ENCODE measurements around the gene EFCAB11. TPM values are rescaled to one million over a fixed set of nuclear protein-coding genes. Genes with fewer than 3 reads are reported as not detected.

EFCAB11 gene
- total and polyA plus RNA-seq, 2 donors, result 6.5 to 14.2 TPM

DNA sequence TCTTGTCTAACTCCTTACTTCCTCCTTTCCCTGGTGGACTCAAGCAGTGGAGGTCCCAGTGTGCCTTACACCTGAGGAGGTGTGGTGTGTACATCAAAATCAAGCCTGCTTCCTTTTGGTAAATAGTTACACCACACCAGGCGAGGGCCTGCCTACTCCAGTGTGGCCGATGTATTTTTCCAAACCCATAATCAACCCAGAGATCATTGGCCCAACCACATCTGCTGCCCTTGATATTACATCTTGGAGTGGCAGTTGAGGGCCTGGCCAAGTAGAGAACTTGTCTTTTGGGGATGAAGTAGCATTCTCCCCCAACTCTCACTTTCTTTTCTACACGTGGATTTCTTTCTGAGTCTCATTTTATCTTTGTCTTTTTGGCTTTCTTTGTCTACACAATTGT, 187.4 kb downstream of the EFCAB11 start:
- H3K4me1 ChIP-seq (ENCODE audit: insufficient read depth), result peaks cover 1% of the 10 kb centered on the region
- H3K36me3 ChIP-seq (ENCODE audit: insufficient read depth), result no peaks in the 10 kb centered on the region
- H3K4me3 ChIP-seq (ENCODE audit: low read depth, low read length), result no peak overlapping the region
- DNase-seq (ENCODE audit: extremely low spot score), result no peak
- no peak overlapping the region for H3K27ac ChIP-seq (ENCODE audit: low read depth)
- WGBS, result 81% methylated on average over 3 of the region's 3 CpGs

DNA sequence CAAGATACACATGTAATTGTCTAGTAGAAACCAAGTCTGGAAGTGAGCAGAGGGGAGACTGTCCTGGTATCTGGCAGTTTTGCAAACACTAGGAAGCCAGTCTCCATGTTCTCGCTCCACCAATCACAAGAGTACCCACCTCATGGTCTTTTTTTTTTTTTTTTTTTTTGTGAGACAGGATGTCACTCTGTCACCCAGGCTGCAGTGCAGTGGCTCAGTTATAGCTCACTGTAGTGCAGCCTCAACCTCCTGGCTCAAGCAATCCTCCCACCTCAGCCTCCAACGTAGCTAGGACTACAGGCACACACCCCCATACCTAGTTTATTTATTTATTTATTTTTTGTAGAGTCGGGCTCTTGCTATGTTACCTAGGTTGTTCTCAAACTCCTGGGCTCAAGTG, 189.2 kb downstream of the EFCAB11 start:
- Histone ChIP-seq H3K27ac (ENCODE audit: low read depth) (no peak overlapping the region), H3K4me3 (ENCODE audit: low read depth, low read length) (no peak overlapping the region), H3K36me3 (ENCODE audit: insufficient read depth) (no peaks in the 10 kb centered on the region), H3K4me1 (ENCODE audit: insufficient read depth) (no peaks in the 10 kb centered on the region)
- no peak for DNase-seq (ENCODE audit: extremely low spot score)
- WGBS, result 97% methylated on average over 3 of the region's 3 CpGs

DNA sequence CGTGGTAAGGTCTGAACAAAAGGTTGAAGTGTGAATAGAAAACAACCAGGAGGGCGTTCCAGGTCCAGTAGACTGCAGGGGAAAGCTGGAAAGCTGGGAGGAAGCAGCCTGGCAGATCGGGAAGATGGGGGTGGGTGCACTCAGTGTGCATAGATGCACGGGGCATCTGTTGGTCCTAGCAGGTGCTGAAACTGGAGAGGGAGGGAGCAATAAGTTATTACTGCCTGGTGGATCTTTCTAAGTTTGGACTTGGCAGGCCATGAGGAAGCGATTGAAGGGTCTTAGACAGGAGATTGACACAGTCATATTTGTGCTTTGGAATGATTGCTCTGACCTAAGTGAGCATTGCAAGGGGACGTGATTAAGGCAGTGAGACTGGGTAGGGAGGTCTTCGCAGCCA, 194.4 kb downstream of the EFCAB11 start:
- 76% methylated on average over 7 of the region's 7 CpGs for WGBS
- Histone ChIP-seq H3K4me3 (ENCODE audit: low read depth, low read length) (no peak overlapping the region), H3K36me3 (ENCODE audit: insufficient read depth) (no peaks in the 10 kb centered on the region), H3K4me1 (ENCODE audit: insufficient read depth) (no peaks in the 10 kb centered on the region), H3K27ac (ENCODE audit: low read depth) (no peak overlapping the region)
- DNase-seq (ENCODE audit: extremely low spot score), result no peak

DNA sequence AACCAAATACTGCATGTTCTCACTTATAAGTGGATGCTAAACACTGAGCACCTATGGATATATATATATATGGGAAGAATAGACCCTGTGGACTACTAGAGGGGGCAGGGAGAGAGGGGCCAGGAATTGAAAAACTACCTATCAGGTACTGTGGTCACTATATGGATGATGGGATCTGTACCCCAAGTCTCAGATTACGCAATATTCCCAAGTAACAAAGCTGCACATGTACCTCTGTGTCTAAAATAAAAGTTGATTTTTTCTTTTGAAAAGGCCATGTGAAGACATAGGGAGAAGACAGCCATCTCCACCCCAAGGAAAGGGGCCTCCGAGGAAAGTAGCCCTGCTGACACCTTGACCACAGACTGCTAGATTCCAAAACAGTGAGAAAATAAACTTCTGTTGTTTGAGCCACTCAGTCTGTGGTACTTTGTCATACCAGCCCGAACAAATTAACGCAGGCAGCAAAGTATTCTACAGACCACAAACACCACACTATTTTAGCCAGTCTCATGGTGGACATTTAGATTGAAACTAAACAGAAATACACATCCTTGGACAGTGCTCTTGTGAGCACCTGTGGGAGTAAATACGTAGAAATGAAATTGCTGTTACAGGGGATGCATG, 197.1 kb downstream of the EFCAB11 start:
- 80% methylated on average over 5 of the region's 5 CpGs for WGBS

DNA sequence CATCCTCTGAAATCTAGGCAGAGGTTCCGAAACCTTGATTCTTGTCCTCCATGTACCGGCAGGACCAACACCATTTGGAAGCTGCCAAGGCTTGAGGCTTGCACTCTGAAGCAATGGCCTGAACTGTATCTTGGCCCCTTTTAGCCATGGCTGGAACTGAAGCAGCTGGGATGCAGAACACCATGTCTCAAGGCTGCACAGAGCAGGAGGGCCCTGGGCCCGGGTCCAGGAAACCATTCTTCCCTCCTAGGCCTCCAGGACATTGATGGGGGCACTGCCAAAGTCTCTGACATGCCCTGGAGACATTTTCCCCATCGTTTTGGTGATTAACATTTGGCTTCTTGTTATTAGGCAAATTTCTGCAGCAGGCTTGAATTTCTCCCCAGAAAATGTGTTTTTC, 198.7 kb downstream of the EFCAB11 start:
- H3K4me3 ChIP-seq (ENCODE audit: low read depth, low read length), result no peak overlapping the region
- DNase-seq (ENCODE audit: extremely low spot score), result no peak
- 74% methylated on average over 4 of the region's 4 CpGs for WGBS
- H3K36me3 ChIP-seq (ENCODE audit: insufficient read depth), result no peaks in the 10 kb centered on the region
- H3K4me1 ChIP-seq (ENCODE audit: insufficient read depth), result no peaks in the 10 kb centered on the region
- no peak overlapping the region for H3K27ac ChIP-seq (ENCODE audit: low read depth)

More for the DNA sequence above, 197.1 kb downstream of the EFCAB11 start:
- Histone ChIP-seq H3K4me3 (ENCODE audit: low read depth, low read length) (no peak overlapping the region), H3K36me3 (ENCODE audit: insufficient read depth) (no peaks in the 10 kb centered on the region), H3K4me1 (ENCODE audit: insufficient read depth) (no peaks in the 10 kb centered on the region), H3K27ac (ENCODE audit: low read depth) (no peak overlapping the region)
- DNase-seq (ENCODE audit: extremely low spot score), result no peak

DNA sequence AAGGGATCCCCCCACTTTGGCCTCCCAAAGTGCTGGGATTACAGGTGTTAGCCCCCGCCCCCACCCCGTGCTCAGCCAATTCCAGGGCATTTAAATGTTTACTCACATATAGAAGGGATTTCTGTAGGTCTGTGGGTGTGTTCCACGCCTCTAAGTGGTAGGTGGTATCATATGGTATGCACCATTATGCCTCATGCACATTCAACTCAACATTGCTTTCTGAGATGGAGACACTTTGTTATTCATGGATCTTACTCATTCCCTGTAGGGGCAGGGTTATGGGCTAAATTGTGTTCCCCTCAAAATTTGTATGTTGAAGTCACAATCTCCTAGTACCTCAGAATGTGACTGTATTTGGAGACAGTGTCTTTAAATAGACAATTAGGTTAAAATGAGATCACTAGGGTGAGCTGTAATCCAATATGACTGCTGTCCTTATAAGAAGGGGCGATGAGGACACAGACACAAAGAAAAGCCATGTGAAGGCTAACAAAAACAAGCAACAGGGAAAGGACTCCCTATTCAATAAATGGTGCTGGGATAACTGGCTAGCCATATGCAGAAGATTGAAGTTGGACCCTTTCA, 200.6 kb downstream of the EFCAB11 start:
- no peaks in the 10 kb centered on the region for H3K36me3 ChIP-seq (ENCODE audit: insufficient read depth)
- 95% methylated on average over 4 of the region's 4 CpGs for WGBS
- H3K27ac ChIP-seq (ENCODE audit: low read depth), result no peak overlapping the region
- no peak overlapping the region for H3K4me3 ChIP-seq (ENCODE audit: low read depth, low read length)
- H3K4me1 ChIP-seq (ENCODE audit: insufficient read depth), result no peaks in the 10 kb centered on the region
- no peak for DNase-seq (ENCODE audit: extremely low spot score)

DNA sequence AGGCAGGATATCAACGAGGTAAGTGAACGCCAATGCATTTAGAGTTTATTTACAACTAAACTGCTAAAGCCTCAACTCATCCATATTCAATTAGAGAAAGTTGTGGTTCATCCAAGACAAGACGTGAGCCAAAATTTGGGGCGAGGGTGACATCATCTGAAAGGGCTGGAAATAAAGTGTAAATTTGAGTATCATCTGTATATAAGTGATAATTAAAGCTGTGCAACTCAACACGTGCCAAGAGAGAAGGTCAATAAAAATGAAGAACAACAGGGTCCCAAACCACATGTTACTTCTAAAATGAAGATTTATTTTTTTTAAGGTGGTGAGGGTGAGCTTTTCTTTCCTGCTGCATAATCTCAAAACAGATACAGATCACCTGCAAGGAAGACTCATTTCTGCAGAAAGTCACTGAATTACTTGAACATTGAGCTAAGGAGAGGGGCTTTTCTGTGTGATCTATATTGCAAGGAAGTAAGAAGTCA, 203.6 kb downstream of the EFCAB11 start:
- WGBS, result 57% methylated on average over 5 of the region's 5 CpGs
- H3K36me3 ChIP-seq (ENCODE audit: insufficient read depth), result no peaks in the 10 kb centered on the region
- no peak overlapping the region for H3K4me3 ChIP-seq (ENCODE audit: low read depth, low read length)
- DNase-seq (ENCODE audit: extremely low spot score), result no peak
- H3K4me1 ChIP-seq (ENCODE audit: insufficient read depth), result no peaks in the 10 kb centered on the region
- no peak overlapping the region for H3K27ac ChIP-seq (ENCODE audit: low read depth)

DNA sequence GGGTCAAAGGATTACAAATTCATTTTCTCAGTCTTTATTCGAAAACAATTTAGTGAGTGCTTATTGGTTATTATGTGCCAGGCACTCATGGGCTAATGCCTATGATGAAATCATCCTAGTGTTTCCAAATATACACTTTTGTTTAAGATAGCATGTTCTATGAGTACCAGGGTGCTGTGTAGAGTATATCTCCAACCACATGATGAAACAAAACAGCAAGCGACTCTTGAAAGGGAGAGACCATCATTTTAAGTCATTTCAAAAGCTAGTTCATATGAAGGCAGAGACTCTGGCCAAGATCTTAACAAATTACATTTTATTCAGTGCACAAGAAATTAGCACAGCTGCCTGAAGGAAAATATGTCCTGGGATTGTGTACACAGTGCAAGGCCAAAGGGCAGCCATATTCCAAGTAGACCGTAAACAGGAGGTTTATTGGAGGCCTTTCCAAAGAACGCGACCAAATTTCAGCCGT, 204.2 kb downstream of the EFCAB11 start:
- no peaks in the 10 kb centered on the region for H3K4me1 ChIP-seq (ENCODE audit: insufficient read depth)
- no peak overlapping the region for H3K27ac ChIP-seq (ENCODE audit: low read depth)
- 43% methylated on average over 6 of the region's 6 CpGs for WGBS
- H3K36me3 ChIP-seq (ENCODE audit: insufficient read depth), result no peaks in the 10 kb centered on the region
- no peak overlapping the region for H3K4me3 ChIP-seq (ENCODE audit: low read depth, low read length)
- DNase-seq (ENCODE audit: extremely low spot score), result no peak

DNA sequence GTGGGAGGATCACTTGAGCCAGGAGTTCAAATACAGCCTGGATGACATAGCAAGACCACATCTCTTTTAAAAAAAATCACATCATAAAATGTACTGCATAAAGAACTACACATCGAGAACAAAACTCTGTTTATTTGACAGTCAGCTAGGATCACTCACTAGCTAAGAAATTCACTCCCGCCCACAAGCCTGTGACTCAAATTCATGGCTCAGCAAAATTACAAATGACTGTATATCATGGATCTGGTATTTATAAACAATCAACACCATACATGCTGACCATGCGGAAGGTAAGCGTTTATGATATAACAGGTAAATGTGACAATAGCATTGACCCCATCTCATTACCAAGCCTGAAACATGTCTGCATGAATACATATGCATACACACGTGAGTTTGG, 206.5 kb downstream of the EFCAB11 start:
- Histone ChIP-seq H3K27ac (ENCODE audit: low read depth) (no peak overlapping the region), H3K4me1 (ENCODE audit: insufficient read depth) (no peaks in the 10 kb centered on the region), H3K36me3 (ENCODE audit: insufficient read depth) (no peaks in the 10 kb centered on the region), H3K4me3 (ENCODE audit: low read depth, low read length) (no peak overlapping the region)
- no peak for DNase-seq (ENCODE audit: extremely low spot score)
- WGBS, result 66% methylated on average over 5 of the region's 5 CpGs

DNA sequence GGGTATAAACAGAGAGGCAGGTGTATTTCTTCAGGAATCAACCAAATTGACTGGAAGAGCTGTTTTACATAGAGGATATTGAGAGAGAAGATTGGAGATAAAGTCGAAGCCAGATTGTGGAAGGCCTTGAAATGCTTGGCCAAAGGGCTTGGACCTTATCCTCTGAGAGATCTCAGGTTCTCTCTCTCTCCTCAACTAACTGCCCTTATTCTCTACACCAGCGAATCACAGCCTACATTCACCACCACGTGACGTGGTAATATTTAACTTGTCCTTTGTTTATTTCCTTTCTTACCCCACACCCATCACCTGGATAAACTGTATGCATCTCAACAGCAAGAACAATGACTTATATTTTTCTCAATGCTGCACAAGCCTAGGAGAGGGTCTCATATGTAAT, 207.4 kb downstream of the EFCAB11 start:
- 86% methylated on average over 4 of the region's 4 CpGs for WGBS
- no peaks in the 10 kb centered on the region for H3K4me1 ChIP-seq (ENCODE audit: insufficient read depth)
- no peak overlapping the region for H3K27ac ChIP-seq (ENCODE audit: low read depth)
- no peaks in the 10 kb centered on the region for H3K36me3 ChIP-seq (ENCODE audit: insufficient read depth)
- DNase-seq (ENCODE audit: extremely low spot score), result no peak
- H3K4me3 ChIP-seq (ENCODE audit: low read depth, low read length), result no peak overlapping the region

DNA sequence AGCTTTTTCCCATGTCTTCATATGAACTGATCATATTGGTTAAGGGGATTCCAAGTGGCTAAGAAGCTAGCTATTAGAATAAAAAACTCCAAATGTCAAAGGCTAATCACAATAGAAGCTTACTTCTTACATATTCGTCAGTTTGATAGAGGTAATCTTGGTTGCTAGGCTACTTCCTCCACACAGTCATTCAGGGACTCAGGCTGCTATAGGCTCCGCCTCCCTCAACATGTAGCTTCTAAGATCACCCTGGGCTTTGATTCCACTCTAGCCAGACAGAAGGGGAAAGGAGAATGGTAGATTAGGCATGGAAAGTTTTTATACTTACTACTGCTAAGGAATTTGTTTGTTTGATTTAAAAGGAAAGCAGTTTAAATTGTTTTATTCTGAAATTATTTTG, 207.9 kb downstream of the EFCAB11 start:
- Histone ChIP-seq H3K27ac (ENCODE audit: low read depth) (no peak overlapping the region), H3K36me3 (ENCODE audit: insufficient read depth) (no peaks in the 10 kb centered on the region), H3K4me3 (ENCODE audit: low read depth, low read length) (no peak overlapping the region), H3K4me1 (ENCODE audit: insufficient read depth) (no peaks in the 10 kb centered on the region)
- WGBS, result 91% methylated on average over 2 of the region's 2 CpGs
- no peak for DNase-seq (ENCODE audit: extremely low spot score)

DNA sequence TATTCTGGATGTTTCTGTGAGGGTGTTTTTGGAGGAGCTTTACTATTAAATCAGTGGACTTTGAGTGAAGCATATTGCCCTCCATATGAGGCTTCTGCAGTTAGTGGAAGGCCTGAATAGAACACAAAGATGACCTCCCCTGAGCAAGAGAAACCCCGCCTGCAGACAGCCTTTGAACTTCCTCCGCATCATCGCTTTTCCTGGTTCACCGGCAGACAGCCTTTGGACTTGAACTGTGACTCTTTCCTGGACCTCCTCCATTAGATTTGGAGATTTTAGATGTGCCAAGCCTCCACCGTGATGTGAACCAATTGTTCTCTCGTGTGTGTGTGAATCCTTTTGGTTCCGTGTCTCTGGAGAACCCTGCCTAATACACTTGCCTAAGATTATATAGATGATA, 208.4 kb downstream of the EFCAB11 start:
- WGBS, result 91% methylated on average over 7 of the region's 7 CpGs

More for the DNA sequence above, 208.4 kb downstream of the EFCAB11 start:
- Histone ChIP-seq H3K4me1 (ENCODE audit: insufficient read depth) (no peaks in the 10 kb centered on the region), H3K4me3 (ENCODE audit: low read depth, low read length) (no peak overlapping the region), H3K36me3 (ENCODE audit: insufficient read depth) (no peaks in the 10 kb centered on the region), H3K27ac (ENCODE audit: low read depth) (no peak overlapping the region)
- DNase-seq (ENCODE audit: extremely low spot score), result no peak
